Measurements from ENCODE around the gene THBS1. TPM values are rescaled to one million over a fixed set of nuclear protein-coding genes. Genes with fewer than 3 reads are reported as not detected.

The THBS1 gene
- total and polyA plus RNA-seq, 4 experiments from 2014 or later: 0.77 to 7.6 (median 2.6) TPM

GRCh38 chr15:39597336-39597735 is 16.5 kb downstream of the THBS1 start:
- Mint-ChIP-seq H3K4me3 (no peak overlapping the region), H3K27ac (no peak overlapping the region), H3K27me3 (no peaks in the 10 kb centered on the region), H3K36me3 (peaks cover 3 to 6% of the 10 kb centered on the region in 2 donors), H3K9me3 (no peaks in the 10 kb centered on the region), H3K4me1 (peaks cover 3 to 9% (median 6%) of the 10 kb centered on the region in 4 donors)
- ChIA-PET CTCF (ENCODE audit: partially characterized antibody) (interaction anchor here (7.2 kb wide), 1 partner anchor 159 kb away, joined by 132 read pairs; no protein-coding TSS in a partner anchor), POLR2A (ENCODE audit: partially characterized antibody) (no interaction called here)
- no peak overlapping the region for H3K27ac ChIP-seq (ENCODE audit: low read depth, low read length)
- intact Hi-C loops (cut with micrococcal nuclease): no loop called here
- DNase-seq: no peak
- H3K4me1 ChIP-seq (ENCODE audit: insufficient read depth, low read length): peaks cover 5% of the 10 kb centered on the region
- no peaks in the 10 kb centered on the region for H3K27me3 ChIP-seq (ENCODE audit: insufficient read depth, low read length)
- H3K36me3 ChIP-seq (ENCODE audit: insufficient read depth, low read length): no peaks in the 10 kb centered on the region
- H3K4me3 ChIP-seq (ENCODE audit: low read length in 2 of 2): no peak overlapping the region
- no peaks in the 10 kb centered on the region for H3K9me3 ChIP-seq (ENCODE audit: control insufficient read depth in 1 of 2, low read length in 2 of 2)

GRCh38 chr15:39597751-39598185 is 16.9 kb downstream of the THBS1 start:
- Mint-ChIP-seq H3K36me3 (peaks cover 3 to 6% of the 10 kb centered on the region in 2 donors), H3K4me1 (peaks cover 3 to 9% (median 6%) of the 10 kb centered on the region in 4 donors), H3K9me3 (no peaks in the 10 kb centered on the region), H3K27me3 (no peaks in the 10 kb centered on the region), H3K27ac (no peak overlapping the region), H3K4me3 (no peak overlapping the region)
- DNase-seq: no peak
- no peak overlapping the region for H3K27ac ChIP-seq (ENCODE audit: low read depth, low read length)
- intact Hi-C loops (cut with micrococcal nuclease): no loop called here
- ChIA-PET CTCF (ENCODE audit: partially characterized antibody) (interaction anchor here (1.1 to 7.2 kb wide), 3 partner anchors 13 to 159 kb away, joined by 3 to 132 read pairs (median 12); no protein-coding TSS in a partner anchor), POLR2A (ENCODE audit: partially characterized antibody) (interaction anchor here (2.3 kb wide), 1 partner anchor 26 kb away, joined by 17 read pairs; no protein-coding TSS in a partner anchor)
- H3K27me3 ChIP-seq (ENCODE audit: insufficient read depth, low read length): no peaks in the 10 kb centered on the region
- H3K4me3 ChIP-seq (ENCODE audit: low read length in 2 of 2): no peak overlapping the region
- H3K4me1 ChIP-seq (ENCODE audit: insufficient read depth, low read length): peaks cover 5% of the 10 kb centered on the region
- no peaks in the 10 kb centered on the region for H3K36me3 ChIP-seq (ENCODE audit: insufficient read depth, low read length)
- no peaks in the 10 kb centered on the region for H3K9me3 ChIP-seq (ENCODE audit: control insufficient read depth in 1 of 2, low read length in 2 of 2)

GRCh38 chr15:39598186-39598850 is 17.4 kb downstream of the THBS1 start:
- Mint-ChIP-seq H3K36me3 (peaks cover 0 to 6% of the 10 kb centered on the region in 2 donors), H3K27ac (no peak overlapping the region), H3K4me3 (no peak overlapping the region), H3K4me1 (peaks cover 3 to 9% (median 6%) of the 10 kb centered on the region in 4 donors), H3K27me3 (no peaks in the 10 kb centered on the region), H3K9me3 (no peaks in the 10 kb centered on the region)
- Histone ChIP-seq H3K9me3 (ENCODE audit: control insufficient read depth in 1 of 2, low read length in 2 of 2) (no peaks in the 10 kb centered on the region), H3K4me1 (ENCODE audit: insufficient read depth, low read length) (peaks cover 5% of the 10 kb centered on the region), H3K27me3 (ENCODE audit: insufficient read depth, low read length) (no peaks in the 10 kb centered on the region), H3K27ac (ENCODE audit: low read depth, low read length) (no peak overlapping the region), H3K4me3 (ENCODE audit: low read length in 2 of 2) (no peak overlapping the region), H3K36me3 (ENCODE audit: insufficient read depth, low read length) (no peaks in the 10 kb centered on the region)
- intact Hi-C loops (cut with micrococcal nuclease): no loop called here
- no peak for DNase-seq
- ChIA-PET CTCF (ENCODE audit: partially characterized antibody) (interaction anchor here (0.9 to 7.2 kb wide), 4 partner anchors 12 to 158 kb away, joined by 3 to 132 read pairs (median 8); no protein-coding TSS in a partner anchor), POLR2A (ENCODE audit: partially characterized antibody) (interaction anchor here (0.7 to 2.3 kb wide), 3 partner anchors 12 to 31 kb away, joined by 3 to 17 read pairs (median 3); no protein-coding TSS in a partner anchor)

GRCh38 chr15:39598958-39599845 is 18.3 kb downstream of the THBS1 start:
- Histone ChIP-seq H3K4me3 (ENCODE audit: low read length in 2 of 2) (no peak overlapping the region), H3K27ac (ENCODE audit: low read depth, low read length) (no peak overlapping the region), H3K4me1 (ENCODE audit: insufficient read depth, low read length) (peaks cover 3% of the 10 kb centered on the region), H3K27me3 (ENCODE audit: insufficient read depth, low read length) (no peaks in the 10 kb centered on the region), H3K36me3 (ENCODE audit: insufficient read depth, low read length) (no peaks in the 10 kb centered on the region), H3K9me3 (ENCODE audit: control insufficient read depth in 1 of 2, low read length in 2 of 2) (no peaks in the 10 kb centered on the region)
- H3K27ac Mint-ChIP-seq: no peak overlapping the region
- peak overlapping the region in 1 of 8 donors; percentile 5 for H3K4me3 Mint-ChIP-seq
- H3K27me3 Mint-ChIP-seq: no peaks in the 10 kb centered on the region
- H3K36me3 Mint-ChIP-seq: peaks cover 0 to 1% of the 10 kb centered on the region in 2 donors
- no peaks in the 10 kb centered on the region for H3K9me3 Mint-ChIP-seq
- no peak for DNase-seq
- CTCF ChIA-PET (ENCODE audit: partially characterized antibody): interaction anchor here (0.8 to 7.2 kb wide), 7 partner anchors 12 to 157 kb away, joined by 3 to 132 read pairs (median 3); no protein-coding TSS in a partner anchor
- POLR2A ChIA-PET (ENCODE audit: partially characterized antibody): interaction anchor here (0.7 to 2.3 kb wide), 3 partner anchors 12 to 30 kb away, joined by 3 to 17 read pairs (median 3); no protein-coding TSS in a partner anchor
- H3K4me1 Mint-ChIP-seq: peaks cover 0 to 3% (median 1%) of the 10 kb centered on the region in 4 donors
- intact Hi-C loops (cut with micrococcal nuclease): no loop called here

GRCh38 chr15:39599871-39600270 is 19.0 kb downstream of the THBS1 start:
- intact Hi-C loops (cut with micrococcal nuclease): no loop called here
- Mint-ChIP-seq H3K4me1 (no peaks in the 10 kb centered on the region), H3K9me3 (no peaks in the 10 kb centered on the region), H3K27me3 (no peaks in the 10 kb centered on the region), H3K27ac (no peak overlapping the region), H3K36me3 (no peaks in the 10 kb centered on the region), H3K4me3 (no peak overlapping the region)
- DNase-seq: no peak
- CTCF ChIA-PET (ENCODE audit: partially characterized antibody): interaction anchor here (0.8 to 7.2 kb wide), 5 partner anchors 11 to 156 kb away, joined by 3 to 132 read pairs (median 5); no protein-coding TSS in a partner anchor
- Histone ChIP-seq H3K36me3 (ENCODE audit: insufficient read depth, low read length) (no peaks in the 10 kb centered on the region), H3K27me3 (ENCODE audit: insufficient read depth, low read length) (no peaks in the 10 kb centered on the region), H3K27ac (ENCODE audit: low read depth, low read length) (no peak overlapping the region), H3K4me3 (ENCODE audit: low read length in 2 of 2) (no peak overlapping the region), H3K4me1 (ENCODE audit: insufficient read depth, low read length) (no peaks in the 10 kb centered on the region), H3K9me3 (ENCODE audit: control insufficient read depth in 1 of 2, low read length in 2 of 2) (no peaks in the 10 kb centered on the region)
- POLR2A ChIA-PET (ENCODE audit: partially characterized antibody): interaction anchor here (2.3 kb wide), 1 partner anchor 24 kb away, joined by 17 read pairs; no protein-coding TSS in a partner anchor

- Mint-ChIP-seq H3K27me3 (no peaks in the 10 kb centered on the region), H3K9me3 (peaks cover 0 to 5% (median 0%) of the 10 kb centered on the region in 8 donors), H3K4me3 (no peak overlapping the region), H3K36me3 (no peaks in the 10 kb centered on the region), H3K4me1 (no peaks in the 10 kb centered on the region), H3K27ac (peak overlapping the region in 2 of 7 donors; percentile 20 to 63)
- Histone ChIP-seq H3K4me3 (ENCODE audit: low read length in 2 of 2) (no peak overlapping the region), H3K9me3 (ENCODE audit: control insufficient read depth in 1 of 2, low read length in 2 of 2) (no peaks in the 10 kb centered on the region), H3K36me3 (ENCODE audit: insufficient read depth, low read length) (no peaks in the 10 kb centered on the region), H3K4me1 (ENCODE audit: insufficient read depth, low read length) (no peaks in the 10 kb centered on the region), H3K27me3 (ENCODE audit: insufficient read depth, low read length) (no peaks in the 10 kb centered on the region), H3K27ac (ENCODE audit: low read depth, low read length) (no peak overlapping the region)
- intact Hi-C loops (cut with micrococcal nuclease): no loop called here
- POLR2A ChIA-PET (ENCODE audit: partially characterized antibody): no interaction called here
- DNase-seq: no peak
- CTCF ChIA-PET (ENCODE audit: partially characterized antibody): interaction anchor here (1.1 to 2.5 kb wide), 3 partner anchors 21 to 155 kb away, joined by 4 to 9 read pairs (median 6); no protein-coding TSS in a partner anchor
Observed at GRCh38 chr15:39602143-39602542, 21.3 kb downstream of the THBS1 start.

Measured in CD4-positive, alpha-beta memory T cell (primary cell).